Occipital lobe (tissue), 2 donors: ENCODE measurements around the gene C14orf180. TPM values are rescaled to one million over a fixed set of nuclear protein-coding genes. Genes with fewer than 3 reads are reported as not detected.

Experiments
- DNase-seq: peaks from one replicate; lab custom pipeline; 2025; lab: John Stamatoyannopoulos, UW
- total RNA-seq: library from RNA; depleted of rRNA; stranded (reverse); fragments of >200 nt; gene quantifications from one replicate; pipeline ENCODE4 v1.2.3, GENCODE V29; 2014

Gene C14orf180
- total RNA-seq, 1 donor from 2014 or later, result not detected

DNA sequence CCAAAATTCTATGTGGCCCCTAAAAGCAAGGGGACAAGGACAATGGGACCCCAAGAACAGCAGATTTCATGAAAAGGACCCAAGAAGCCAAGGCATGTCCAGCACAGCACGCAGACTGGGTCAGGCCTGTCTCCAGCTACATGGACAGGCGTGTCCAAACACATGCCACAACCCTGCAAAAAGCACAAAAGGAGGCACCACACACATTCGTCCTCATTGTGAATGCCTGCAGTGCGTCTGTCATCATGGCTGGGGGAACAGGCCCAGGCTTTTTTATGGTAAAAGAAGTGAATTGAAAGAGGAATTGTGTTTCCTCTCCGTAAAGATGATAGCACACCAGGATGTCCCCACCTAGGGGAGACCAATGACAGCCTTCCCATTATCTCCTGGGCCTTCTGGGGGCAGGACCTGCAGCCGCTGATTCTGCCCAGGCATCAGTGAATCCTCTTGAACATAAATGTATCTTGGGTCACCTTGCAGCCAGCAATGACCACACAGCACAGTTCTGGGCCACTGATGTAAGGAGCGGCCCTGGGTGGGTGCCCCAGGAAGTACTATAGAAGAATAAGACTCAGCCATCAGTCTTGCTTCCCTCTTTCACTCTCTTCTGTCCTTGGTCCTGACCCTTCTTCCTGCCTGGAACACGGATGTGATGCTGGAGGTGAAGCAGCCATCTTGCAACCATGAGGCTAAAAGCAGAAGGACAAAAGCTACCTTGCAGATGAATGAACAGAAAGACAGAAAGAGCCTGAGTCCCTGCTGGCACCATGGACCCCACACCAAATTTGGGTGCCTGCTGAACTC, 29.8 kb upstream of the C14orf180 start:
- no peak for DNase-seq

DNA sequence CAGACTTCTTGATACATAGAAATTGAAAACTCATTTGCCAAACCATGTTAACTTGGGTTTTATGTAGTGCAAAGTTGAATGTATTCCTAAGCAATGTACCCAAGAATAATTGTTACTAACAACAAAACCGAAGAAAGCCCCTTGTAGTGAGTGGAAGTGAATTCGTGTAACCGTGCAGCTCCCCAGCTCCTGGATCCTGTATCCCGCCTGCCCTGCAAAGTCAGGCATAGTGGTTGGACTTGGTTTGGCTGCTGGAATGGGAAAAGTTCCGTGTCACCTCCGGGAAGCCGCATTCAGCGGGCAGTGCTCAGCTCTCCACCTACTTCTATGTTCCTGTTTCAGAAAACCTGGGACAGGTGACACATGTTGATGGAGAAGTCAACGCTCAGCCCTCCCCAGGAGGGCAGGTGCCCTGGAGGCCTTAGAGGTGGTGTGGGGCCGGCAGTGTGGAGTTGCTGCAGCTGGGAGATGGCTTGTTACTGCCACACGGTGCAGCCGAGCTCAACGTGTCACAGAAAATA, 29.2 kb upstream of the C14orf180 start:
- DNase-seq, result no peak

DNA sequence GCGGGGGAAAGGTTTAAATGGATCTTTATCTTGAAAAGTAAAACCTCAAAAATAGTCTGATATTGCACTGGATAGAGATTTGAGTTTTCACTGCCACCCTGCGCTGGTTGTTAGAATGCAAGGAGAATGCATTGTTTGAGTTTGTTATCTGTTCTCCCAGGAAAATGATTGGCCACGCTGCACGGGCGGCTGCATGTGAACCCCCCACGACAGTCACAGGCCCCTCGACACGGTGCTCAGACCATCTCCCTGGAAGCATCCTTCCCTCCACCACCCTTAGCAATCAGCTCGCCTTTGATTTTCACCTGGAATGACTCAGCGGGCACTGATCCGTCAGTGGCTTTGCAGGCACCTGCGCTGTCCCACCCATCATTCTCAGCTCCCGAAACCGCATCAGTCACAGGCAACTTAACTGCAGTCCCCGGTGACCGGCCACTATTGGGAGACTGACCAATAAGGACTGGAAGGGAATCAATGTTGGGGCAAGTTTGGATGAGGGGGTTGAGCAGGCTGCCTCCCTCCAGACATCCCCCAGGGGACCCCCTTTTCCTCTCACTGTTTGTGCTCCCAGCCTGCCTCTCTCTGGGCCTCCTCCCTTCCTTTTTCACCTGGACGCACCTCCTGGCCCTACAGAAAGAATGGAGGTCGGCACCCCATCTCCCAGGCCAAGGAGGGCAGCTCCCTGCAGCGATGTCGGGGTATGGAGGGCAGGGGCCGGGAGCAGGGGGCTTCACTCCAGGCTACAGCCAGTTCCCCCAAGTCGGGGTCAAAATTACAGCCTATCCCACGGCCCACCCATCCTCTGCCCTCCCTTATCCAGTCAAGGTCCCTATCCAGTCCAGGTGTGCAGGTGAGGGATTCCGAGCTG, 28.5 kb upstream of the C14orf180 start:
- no peak for DNase-seq

DNA sequence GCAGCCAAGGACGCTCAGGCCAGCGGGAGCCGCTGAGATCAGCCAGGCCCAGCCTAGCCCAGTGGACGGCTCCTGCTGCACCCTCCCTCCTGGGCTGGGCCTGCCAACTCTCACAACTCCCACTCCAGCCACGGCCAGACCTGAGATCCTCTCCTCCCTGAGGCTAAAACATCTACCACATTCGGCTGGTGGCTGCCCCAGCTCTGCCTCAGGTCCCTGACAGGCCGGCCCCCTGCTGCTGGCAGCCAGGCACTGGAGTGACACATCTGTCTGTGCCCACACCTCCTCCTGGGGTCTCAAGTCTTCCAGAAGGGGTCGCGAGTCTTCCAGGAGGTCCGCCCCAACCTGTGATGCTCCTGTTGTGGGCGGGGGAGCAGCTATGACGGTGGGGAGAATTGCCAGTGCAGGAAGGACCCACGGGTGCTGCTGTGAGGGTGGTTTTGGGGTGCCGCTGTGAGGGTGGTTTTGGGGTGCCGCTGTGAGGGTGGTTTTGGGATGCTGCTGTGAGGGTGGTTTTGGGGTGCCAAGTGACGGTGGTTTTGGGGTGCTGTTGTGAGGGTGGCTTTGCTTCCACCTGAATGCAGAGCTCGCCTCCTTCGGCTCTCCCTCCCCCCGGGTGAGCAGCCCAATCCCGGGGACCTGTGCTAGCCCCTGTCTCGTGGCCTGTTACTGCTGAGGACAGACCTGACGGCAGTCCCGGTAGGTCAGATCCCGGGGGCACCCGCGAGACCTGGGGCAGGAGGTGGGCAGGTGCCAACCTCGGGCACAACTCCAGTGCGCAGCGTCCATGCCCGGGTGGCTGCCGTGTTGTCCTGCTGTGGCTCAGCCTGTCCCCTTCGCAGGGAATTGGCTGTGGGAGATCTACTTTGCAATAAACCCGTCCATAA, 27.5 kb upstream of the C14orf180 start:
- DNase-seq, result no peak

DNA sequence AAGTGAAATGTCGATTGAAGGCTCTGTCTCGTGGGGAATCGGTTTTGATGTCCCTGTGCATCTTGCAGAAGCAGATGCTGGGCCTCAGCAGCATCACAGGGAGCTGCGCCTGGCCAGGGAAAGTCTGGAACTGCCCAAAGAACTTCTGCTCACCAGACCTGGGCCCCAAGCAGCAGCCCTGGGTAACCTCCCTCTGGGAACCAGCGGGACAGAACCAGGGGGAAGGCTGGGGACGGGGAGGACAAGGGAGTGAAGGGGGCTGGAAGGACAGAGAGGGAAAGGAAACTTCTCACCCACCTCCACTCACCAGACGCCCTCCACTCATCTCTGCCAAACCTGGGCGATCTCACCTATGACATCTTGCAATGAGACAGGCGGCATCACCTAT, 26.8 kb upstream of the C14orf180 start:
- no peak for DNase-seq

DNA sequence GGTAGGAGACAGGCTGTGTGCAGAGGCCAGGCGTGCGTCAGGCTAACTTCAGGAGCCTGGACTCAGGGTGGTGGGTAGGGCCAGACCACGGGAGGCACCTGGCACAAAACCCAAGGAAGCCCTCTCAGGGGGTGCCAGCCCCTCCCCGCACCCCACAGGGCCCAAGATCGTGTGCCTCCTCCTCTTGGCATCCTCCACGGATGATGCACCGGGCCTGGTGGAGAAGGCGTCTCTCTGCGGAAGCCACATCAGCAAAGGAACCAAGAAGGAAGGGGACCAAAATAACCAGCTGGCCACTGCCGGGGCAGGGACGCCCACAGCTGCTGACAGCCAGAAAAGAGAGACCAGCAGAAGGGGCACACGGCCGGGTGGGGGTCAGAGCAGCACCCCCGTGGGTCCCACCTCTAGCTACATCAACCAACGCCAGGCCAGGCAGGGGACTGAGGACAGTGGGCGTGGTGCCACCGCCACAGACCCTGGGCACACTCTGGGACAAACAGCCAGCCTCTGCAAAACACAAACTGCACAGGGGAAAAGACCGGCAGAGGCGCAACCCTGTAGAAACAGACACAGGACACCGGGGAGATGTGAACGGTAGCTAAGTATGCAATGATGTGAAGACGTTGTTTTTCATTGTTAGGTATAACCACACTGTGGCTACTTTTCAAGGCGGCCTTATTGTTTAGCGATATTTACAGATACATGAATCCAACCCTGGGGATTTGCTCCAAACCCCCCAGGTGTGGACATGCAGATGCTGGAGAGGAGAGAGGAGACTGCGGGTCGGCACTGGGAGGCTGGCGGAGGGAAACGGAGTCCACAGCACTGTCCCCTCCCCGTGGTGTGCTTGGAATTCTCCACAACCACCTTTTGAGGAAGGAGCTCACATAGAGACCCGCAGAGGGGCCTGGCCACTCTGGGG, 26.1 kb upstream of the C14orf180 start:
- DNase-seq, result no peak

DNA sequence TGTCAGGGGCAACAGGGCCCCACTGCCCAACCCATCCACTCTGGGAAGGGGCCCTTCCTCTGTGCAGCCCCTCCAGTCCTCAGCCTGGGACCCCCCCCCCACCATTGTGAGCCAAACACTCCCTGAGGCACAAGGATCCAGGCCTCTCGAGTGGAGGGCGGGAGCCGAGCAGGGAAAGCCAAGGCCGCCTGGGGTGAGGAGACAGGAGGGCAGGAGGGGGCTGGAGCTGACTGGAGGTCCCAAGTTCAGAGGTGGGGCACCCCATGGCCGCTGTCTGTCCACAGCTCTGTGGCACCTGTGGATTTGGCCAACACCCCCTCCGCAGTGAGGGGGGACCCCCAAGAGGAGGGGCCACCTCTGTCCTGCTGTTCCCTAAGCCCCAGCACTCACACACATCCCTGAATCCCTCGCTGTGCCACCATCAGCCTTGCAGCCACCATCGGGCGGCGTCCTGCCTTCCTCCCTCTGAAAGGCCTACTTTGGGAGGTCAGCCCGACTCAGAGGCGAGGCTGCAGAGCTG, 25.4 kb upstream of the C14orf180 start:
- no peak for DNase-seq

DNA sequence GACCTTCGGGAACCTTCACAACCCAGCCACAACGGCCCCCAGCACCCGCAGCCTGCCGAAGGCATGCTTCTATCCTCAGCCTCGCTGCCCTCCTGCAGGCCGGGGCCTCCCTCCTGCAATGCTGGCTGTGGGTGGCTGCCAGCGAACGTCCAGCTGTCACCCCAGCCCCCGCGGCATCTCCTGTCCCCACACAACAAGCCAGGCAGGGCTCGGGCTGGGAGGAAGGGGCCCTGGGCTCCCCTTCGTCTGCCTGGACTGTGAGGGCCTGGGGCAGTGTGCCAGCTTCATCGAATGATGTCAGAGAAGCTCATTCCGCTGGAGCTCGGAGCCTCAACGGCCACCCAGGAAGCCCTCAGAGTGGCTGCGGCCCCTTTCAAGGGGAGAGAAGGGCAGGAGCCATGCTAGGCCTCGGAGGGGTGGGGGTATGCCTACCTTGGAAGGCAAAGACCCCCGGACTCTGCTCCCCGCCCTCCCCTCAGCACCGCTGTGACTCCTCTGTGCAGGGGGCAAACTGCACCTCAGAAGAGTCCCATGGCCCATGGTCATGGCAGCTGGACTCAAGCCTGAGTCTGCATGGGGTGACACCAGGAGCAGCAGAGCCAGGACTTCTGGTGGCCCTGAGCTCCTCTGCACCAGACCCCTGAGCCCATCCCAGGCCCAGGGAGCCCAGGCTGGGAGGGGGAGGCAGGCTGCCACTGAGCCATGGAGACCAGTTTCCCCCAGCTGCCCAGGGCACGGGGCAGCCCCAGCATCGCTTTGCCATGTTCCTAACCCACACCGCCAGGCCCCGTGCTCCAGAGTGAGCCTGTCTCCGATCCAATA, 24.7 kb upstream of the C14orf180 start:
- DNase-seq, result no peak

DNA sequence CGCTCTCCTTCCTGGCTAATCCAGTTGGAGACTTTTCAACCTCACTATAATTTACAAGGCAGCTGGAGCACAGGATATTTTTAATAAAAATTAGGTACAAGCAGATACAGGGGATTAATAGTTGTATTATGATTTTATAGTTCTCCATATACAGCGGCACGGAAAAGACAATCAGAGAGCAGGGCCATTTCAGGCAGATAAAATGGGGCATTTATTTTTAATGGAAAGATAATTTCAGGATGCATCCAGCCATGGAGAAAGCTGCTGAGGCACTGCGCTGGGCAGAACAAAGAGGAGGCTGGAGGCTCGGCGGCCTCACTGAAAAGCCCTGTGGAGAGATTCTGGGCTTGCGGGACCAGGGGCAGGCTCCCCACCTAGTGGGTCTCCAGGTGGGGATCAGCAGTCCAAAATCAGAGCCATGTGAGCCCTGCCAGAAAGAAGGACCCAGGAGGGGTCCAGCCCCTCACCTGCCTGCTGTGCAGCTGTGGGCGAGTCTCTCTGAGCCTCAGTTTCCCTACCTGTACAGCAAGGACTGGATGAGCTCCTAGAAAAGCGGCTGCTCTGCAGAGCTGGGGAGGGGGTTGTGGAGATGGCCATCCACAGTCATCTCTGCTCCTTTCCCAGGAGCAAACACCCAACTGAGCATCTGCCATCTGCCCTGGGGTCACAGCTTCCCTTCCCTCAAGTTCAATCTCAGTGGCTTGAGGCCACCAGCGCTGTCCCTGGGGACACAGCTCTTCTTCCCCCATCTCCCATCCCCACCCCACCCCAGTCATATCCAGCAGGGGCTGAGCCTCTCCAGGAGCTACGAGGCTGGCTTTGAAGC, 23.9 kb upstream of the C14orf180 start:
- no peak for DNase-seq

DNA sequence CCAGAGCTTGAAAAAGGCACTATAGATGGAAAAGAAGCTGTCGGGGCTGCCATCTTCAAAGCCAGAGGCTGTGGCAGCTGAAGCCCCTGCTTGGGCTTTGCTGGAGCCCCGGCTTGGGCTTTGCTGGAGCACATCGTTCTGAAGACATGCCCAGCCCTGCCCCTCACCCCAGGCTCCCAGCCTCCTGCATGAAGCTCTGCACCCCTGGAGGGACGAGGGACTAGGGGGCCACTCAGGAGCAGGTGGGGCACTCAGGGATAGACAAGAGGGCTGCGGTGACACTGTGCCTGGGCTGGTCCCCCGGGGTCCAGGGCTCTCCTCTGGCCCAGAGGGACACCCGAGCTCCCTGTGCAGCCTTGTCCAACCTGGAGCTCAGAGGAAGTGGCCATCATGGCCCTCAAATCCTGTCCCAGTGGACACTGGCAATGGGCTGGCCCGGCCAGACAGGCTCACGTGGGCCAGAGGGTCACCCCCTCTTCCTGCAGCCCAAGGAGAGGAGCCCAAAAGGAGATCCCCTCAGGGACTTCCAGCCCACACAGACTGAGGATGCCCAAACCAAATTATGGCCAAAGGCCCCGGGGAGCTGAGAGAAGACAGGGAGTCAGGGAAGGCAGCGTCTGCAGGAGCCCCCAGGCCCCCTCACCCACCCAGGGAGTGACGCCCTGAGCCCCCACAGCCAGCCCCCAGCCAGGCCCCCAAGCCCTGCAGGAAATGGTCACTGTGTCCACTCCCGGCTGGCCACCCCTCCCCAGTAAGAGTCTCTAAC, 23.1 kb upstream of the C14orf180 start:
- no peak for DNase-seq

DNA sequence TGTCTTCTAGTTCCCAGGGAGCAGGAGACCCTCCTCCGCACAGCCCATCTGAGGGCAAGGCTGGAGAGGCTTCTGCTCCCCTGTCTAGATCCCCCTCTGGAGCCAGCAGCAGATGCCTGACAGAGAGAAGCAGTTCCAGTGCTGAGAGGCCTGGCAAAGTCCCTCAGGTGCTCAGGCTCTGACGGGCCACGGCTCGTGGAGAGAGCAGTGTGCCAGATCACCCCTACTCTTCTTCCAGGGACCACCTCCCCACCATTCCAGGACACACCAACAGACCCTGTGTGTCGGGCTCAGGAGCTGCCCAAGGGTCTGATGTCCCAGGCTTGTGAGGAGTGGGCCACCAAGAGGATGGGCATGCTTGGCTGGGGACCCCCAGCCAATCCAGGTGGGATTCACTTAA, 22.5 kb upstream of the C14orf180 start:
- no peak for DNase-seq

DNA sequence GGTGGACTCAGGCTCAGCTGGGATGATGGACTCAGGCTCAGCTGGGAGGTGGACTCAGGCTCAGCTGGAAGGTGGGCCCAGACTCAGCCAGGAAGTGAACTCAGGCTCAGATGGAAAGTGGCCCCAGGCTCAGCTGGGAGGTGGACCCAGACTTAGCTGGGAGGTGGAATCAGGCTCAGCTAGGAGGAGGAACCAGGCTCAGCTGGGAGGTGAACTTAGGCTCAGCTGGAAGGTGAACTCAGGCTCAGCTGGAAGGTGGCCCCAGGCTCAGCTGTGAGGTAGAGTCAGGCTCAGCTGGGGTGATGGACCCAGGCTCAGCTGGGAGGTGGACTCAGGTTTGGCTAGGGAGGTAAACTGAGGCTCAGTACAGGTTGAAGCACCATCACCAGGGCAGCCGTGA, 21.8 kb upstream of the C14orf180 start:
- no peak for DNase-seq

DNA sequence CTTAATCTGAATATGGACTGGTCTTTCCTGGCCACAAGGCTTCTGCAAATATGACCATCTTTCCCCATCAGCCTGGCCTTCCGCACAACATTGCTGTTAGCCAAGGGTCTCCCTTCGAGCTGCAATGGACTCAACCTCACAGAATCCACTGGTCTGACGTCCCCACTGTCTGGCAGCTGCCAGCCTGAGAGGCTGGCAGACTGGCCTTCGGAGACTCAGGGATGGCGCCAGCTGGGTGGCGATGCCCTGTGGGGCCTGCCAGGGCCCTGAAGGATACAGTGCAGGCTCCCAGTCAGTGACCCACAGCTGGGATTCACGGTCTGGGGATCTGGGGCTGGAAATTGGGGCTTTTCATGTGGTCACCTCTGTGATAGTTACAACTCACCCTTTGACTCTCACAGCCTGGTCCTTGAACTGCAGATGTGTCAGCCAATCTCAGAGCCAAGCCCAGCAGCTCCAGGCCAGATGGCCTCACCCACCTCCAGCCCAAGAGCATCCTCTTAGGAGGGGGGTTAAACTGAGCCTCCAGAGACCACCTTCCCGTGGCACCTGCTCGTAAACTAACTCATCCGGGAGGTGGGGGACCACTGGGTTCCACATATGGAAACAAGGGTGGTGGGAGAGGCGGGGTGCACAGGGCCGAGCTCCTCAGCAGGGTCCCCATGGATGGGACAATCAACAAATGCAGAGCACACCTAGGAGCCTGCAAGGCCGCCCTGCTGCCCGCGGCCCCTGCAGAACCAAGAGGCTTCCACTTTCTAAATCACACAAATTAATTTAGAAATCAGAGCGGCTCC, 21.1 kb upstream of the C14orf180 start:
- DNase-seq, result no peak

DNA sequence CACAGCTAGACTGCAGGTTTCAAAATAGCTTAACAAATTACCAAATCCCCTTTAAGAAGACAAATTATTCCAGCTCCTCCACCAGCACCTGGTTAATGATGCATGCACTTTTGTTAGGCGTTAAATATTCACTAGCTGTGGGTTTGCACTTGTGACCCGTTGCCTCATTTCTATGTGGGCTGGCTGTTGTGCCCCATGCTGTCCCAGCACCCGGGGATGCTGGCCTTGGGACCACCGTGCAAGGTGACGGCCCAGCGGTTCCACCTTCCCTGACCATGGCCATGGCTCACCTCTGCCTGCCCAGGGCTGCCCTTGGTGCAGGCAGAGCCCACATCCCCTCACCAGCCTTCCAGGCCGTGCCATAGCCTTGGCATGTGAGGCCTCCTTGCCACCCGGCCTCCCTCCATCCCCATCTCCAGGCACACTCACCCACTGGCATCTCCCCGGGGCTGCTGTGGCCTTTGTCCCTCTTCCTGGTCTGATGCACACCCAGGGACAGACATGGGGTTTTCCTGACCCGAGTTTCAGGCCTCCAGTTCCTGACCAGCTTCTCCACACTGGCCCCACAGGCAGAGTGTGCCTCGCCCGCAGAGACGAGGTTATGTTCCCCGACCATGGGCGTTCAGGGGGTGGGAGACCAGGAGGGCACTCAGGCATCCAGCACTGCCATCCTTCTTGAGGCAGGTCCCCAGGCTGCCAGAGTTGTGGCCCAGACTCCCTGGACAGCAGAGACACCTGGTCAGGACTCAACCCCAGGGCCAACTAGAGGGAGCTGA, 20.3 kb upstream of the C14orf180 start:
- DNase-seq, result no peak

DNA sequence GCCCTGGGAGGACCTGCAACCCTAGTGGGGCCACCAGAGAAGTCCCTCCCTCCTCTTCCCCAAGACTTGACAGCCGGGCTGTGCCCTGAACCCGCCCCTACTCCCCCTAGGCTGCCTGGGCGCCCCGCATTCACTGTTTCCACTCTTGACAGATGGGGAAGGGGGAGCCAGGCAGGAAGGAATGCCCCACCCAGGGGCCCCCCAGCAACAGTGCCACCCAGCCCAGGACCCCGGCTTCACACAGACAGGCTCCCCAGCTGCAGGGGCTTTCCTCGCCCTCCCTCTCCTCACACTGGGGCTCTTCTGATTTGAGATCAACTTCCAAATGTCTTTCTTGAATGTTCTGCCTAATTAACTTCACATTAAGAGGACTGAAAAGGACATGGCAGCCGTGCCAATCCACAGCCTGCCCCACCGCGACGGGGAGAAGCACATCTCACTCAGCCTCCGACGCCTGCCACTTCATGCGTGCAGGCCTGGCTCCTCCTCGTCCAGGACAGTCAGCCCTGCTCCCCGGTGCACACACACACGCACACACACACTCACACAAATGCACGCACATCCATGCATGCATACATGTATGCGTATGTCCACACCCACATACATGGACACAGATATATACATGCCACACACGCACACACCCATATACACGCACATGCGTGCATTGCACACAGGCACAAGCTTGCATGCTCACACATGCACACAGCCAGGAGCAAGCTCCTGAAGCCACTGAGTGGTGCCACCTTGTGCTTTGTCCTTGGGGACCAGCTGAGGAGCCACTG, 19.6 kb upstream of the C14orf180 start:
- DNase-seq, result no peak
